Testis (tissue), 3 donors: ENCODE data around the gene SKAP1. TPM values are rescaled to one million over a fixed set of nuclear protein-coding genes. Genes with fewer than 3 reads are reported as not detected.
"Not testable (repeated sequence)": the region's sequence is repeated elsewhere in the genome, so short reads cannot be mapped to it uniquely, and the experiment has no call there.

ENCODE experiments used
- DNase-seq: peaks from one replicate; pipeline ENCODE4 v3.0.0-alpha.2; 2019
- H3K27ac ChIP-seq, 2 donors: fragments of 200-600 bp; sonication (generic); one replicate each; pipeline ENCODE4 v1.5.1; 2019
- H3K27me3 ChIP-seq: fragments of 200-600 bp; sonication (generic); one replicate; pipeline ENCODE4 v1.5.1; 2019
- H3K36me3 ChIP-seq: fragments of 200-600 bp; sonication (generic); one replicate; pipeline ENCODE4 v1.5.1; 2017; ENCODE audit warnings: low read depth; ENCODE audit errors: missing control alignments
- H3K4me1 ChIP-seq: fragments of 200-600 bp; sonication (generic); one replicate; pipeline ENCODE4 v1.5.1; 2019
- H3K4me3 ChIP-seq, 2 donors: fragments of 200-600 bp; sonication (generic); one replicate each; pipeline ENCODE4 v1.5.1; 2017 to 2019
- H3K9me3 ChIP-seq: fragments of 200-600 bp; sonication (generic); one replicate; pipeline ENCODE4 v1.5.1; 2017
- CTCF ChIP-seq, 3 experiments: fragments of 450-650 bp in 2 of 3; fragments of 200-600 bp in 1 of 3; sonication (generic) in 1 of 3; IDR thresholded peaks; one replicate each; pipeline ENCODE4 v1.5.1; 2016 to 2019; ENCODE audit warnings: antibody characterized with exemption in 3 of 3, mild to moderate bottlenecking in 2 of 3, moderate library complexity in 1 of 3
- POLR2A ChIP-seq: fragments of 450-650 bp; IDR thresholded peaks from one replicate; pipeline ENCODE4 v1.6.1; 2017; ENCODE audit warnings: antibody characterized with exemption, mild to moderate bottlenecking, moderate library complexity
- WGBS, 2 donors: methylation state at CpG; one replicate each; pipeline ENCODE4 v1.1.5; 2018; 5-methylcytosine and 5-hydroxymethylcytosine counted together
- intact Hi-C: fragments of 100-400 bp; cut with DNase I; formaldehyde crosslinking; loops from one replicate; pipeline ENCODE4 v1.15.1; 2023; ENCODE audit warnings: low total_unique reads
- polyA plus RNA-seq: library from polyadenylated mRNA; stranded (reverse); fragments of 350-450 nt; fragmentation: Illumina TruSeq; extraction: RNeasy Lipid Tissue Mini Kit (QIAGEN cat#74804); gene quantifications from one replicate; pipeline ENCODE4 v1.2.3, GENCODE V29; 2014; ENCODE audit warnings: low read depth, low replicate concordance; ENCODE audit not compliant: insufficient read depth
- total RNA-seq, 2 donors: library from RNA; depleted of rRNA; stranded (reverse); fragments of >200 nt; gene quantifications; one replicate each; pipeline ENCODE4 v1.2.3, GENCODE V29; 2016

The SKAP1 gene
- total and polyA plus RNA-seq, 3 donors from 2014 or later, result 9.0 to 34.1 (median 16.9) TPM

- peaks cover 1% of the 10 kb centered on the region for H3K4me1 ChIP-seq
- TF ChIP-seq POLR2A (no peak), CTCF (IDR thresholded peaks at IDR 0.05) (no peak)
- H3K4me3 ChIP-seq, result no peak overlapping the region
- no peaks in the 10 kb centered on the region for H3K36me3 ChIP-seq
- intact Hi-C loops, result no loop called here
- H3K27ac ChIP-seq, result no peak overlapping the region
- 91 to 98% methylated on average over 2 of the region's 2 CpGs for WGBS, 2 donors
- no peaks in the 10 kb centered on the region for H3K27me3 ChIP-seq
- H3K9me3 ChIP-seq, result no peaks in the 10 kb centered on the region
- DNase-seq, result no peak
Observed at GRCh38 chr17:48246612-48247011, 183.4 kb downstream of the SKAP1 start.

- intact Hi-C loops, H3K27me3 ChIP-seq, DNase-seq, H3K27ac ChIP-seq, H3K36me3 ChIP-seq, H3K9me3 ChIP-seq, H3K4me3 ChIP-seq: not testable (repeated sequence)
- 89 to 94% methylated on average over 5 of the region's 5 CpGs for WGBS, 2 donors
- peaks cover 12% of the 10 kb centered on the region for H3K4me1 ChIP-seq
Observed at GRCh38 chr17:48245465-48246033, 184.5 kb downstream of the SKAP1 start.

- no peak overlapping the region for H3K27ac ChIP-seq
- H3K4me3 ChIP-seq, result no peak overlapping the region
- intact Hi-C loops, result no loop called here
- peaks cover 13% of the 10 kb centered on the region for H3K4me1 ChIP-seq
- no peak for DNase-seq
- TF ChIP-seq CTCF (IDR thresholded peaks at IDR 0.05) (no peak), POLR2A (no peak)
- no peaks in the 10 kb centered on the region for H3K9me3 ChIP-seq
- no peaks in the 10 kb centered on the region for H3K36me3 ChIP-seq
- 46 to 67% methylated on average over 1 of the region's 1 CpG for WGBS, 2 donors
- no peaks in the 10 kb centered on the region for H3K27me3 ChIP-seq
Observed at GRCh38 chr17:48244814-48245213, 185.2 kb downstream of the SKAP1 start.

- Histone ChIP-seq H3K36me3 (no peaks in the 10 kb centered on the region), H3K4me3 (no peak overlapping the region), H3K27ac (no peak overlapping the region), H3K4me1 (peaks cover 13% of the 10 kb centered on the region), H3K27me3 (no peaks in the 10 kb centered on the region), H3K9me3 (no peaks in the 10 kb centered on the region)
- no peak for DNase-seq
- 48 to 57% methylated on average over 3 of the region's 3 CpGs for WGBS, 2 donors
- TF ChIP-seq CTCF (IDR thresholded peaks at IDR 0.05) (no peak), POLR2A (no peak)
- intact Hi-C loops, result no loop called here
Observed at GRCh38 chr17:48244121-48244711, 185.8 kb downstream of the SKAP1 start.

- no peak overlapping the region for H3K4me3 ChIP-seq
- no peak for TF ChIP-seq POLR2A
- no peak for TF ChIP-seq CTCF (IDR thresholded peaks at IDR 0.05)
- DNase-seq, result no peak
- no peak overlapping the region for H3K27ac ChIP-seq
- intact Hi-C loops, result no loop called here
- no peaks in the 10 kb centered on the region for H3K27me3 ChIP-seq
- WGBS, 2 donors, result 78 to 79% methylated on average over 7 of the region's 7 CpGs
- no peaks in the 10 kb centered on the region for H3K9me3 ChIP-seq
- no peaks in the 10 kb centered on the region for H3K36me3 ChIP-seq
- H3K4me1 ChIP-seq, result peaks cover 13% of the 10 kb centered on the region
Observed at GRCh38 chr17:48241770-48242497, 188.1 kb downstream of the SKAP1 start.
